Nephron (organoid): Measurements from ENCODE around the gene FMNL3.
A peak's percentile ranks its signal among the peaks of the same experiment; 100 is the strongest.

Experiments
- H3K27ac Mint-ChIP-seq, 3 experiments: 2 replicates each; pipeline ENCODE4 v1.8.0; 2020; ENCODE audit warnings: mixed read lengths in 3 of 3, mild to moderate bottlenecking in 2 of 3, moderate library complexity in 1 of 3
- H3K27me3 Mint-ChIP-seq: 2 replicates; pipeline ENCODE4 v1.8.0; 2021; ENCODE audit warnings: low read depth, mild to moderate bottlenecking, moderate library complexity, mixed read lengths
- H3K36me3 Mint-ChIP-seq: 2 replicates; pipeline ENCODE4 v1.8.0; 2020; ENCODE audit warnings: low read depth, mixed read lengths
- H3K4me1 Mint-ChIP-seq: 2 replicates; pipeline ENCODE4 v1.8.0; 2020; ENCODE audit warnings: mixed read lengths
- H3K4me3 Mint-ChIP-seq, 3 experiments: 2 replicates each; pipeline ENCODE4 v1.8.0; 2020; ENCODE audit warnings: mild to moderate bottlenecking in 3 of 3, mixed read lengths in 3 of 3, moderate library complexity in 2 of 3
- H3K9me3 Mint-ChIP-seq: 2 replicates; pipeline ENCODE4 v1.8.0; 2020; ENCODE audit warnings: mixed read lengths
- CTCF ChIP-seq, 3 experiments: fragments of 200-600 bp; sonication (generic); IDR thresholded peaks; one replicate each; pipeline ENCODE4 v1.5.0; 2021; ENCODE audit warnings: antibody characterized with exemption in 3 of 3; ENCODE audit not compliant: unreplicated experiment in 3 of 3

The FMNL3 gene

DNA sequence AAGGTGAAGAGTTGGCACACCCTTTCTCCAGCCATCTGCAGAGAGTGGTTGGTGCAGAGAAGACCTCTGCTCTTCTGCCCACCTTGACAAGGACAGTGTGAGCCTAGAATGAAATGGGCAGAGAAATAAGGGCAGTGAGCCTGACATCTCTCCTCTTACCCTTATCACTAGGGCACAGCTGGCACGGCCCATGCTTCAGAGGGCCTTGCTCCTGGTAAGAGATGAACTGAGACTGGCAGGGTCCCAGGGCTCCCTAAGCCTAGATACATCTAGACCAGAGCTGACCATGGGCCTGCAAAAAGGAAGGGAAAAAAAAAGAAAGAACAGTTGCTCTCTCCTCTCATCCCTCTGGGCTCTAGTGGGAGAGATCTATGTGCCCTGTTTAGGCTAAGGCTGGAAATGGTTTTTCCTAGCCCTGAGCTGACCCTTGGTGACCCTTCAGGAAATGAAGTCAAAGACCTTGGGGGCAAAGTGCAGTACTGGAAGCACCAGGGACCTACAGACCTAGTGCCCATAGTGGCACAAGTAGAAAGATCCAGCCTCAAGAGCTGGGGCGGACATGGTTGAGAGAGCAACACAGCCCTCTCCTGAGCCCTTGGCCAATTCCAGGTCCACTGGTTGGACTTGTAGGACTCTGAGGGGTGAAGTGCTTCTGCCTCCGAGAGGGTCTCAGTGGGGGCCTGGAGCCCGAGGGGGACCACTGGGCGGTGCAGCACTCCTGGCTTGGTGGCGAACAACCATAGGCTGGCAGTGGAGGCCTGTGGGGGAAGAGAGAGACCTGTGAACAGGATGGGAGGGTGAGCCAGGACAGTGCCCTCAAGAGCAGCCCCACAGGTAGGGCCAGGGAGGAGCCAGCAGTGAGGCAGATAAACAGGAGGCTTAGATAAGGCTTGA, 61.8 kb downstream of the FMNL3 start:
- H3K4me3 Mint-ChIP-seq: no peak overlapping the region
- H3K27ac Mint-ChIP-seq: peak overlapping the region; percentile 27 to 88 (median 84)
- no peak for TF ChIP-seq CTCF (IDR thresholded peaks at IDR 0.05; ENCODE audit: unreplicated experiment in 3 of 3)
- peaks cover 66% of the 10 kb centered on the region for H3K36me3 Mint-ChIP-seq
- H3K27me3 Mint-ChIP-seq: no peaks in the 10 kb centered on the region
- peaks cover 48% of the 10 kb centered on the region for H3K4me1 Mint-ChIP-seq
- H3K9me3 Mint-ChIP-seq: no peaks in the 10 kb centered on the region

- peak; percentile 95 to 97 (median 96) for TF ChIP-seq CTCF (IDR thresholded peaks at IDR 0.05; ENCODE audit: unreplicated experiment in 3 of 3)
- no peaks in the 10 kb centered on the region for H3K27me3 Mint-ChIP-seq
- no peaks in the 10 kb centered on the region for H3K9me3 Mint-ChIP-seq
- peaks cover 63% of the 10 kb centered on the region for H3K36me3 Mint-ChIP-seq
- H3K4me1 Mint-ChIP-seq: peaks cover 41% of the 10 kb centered on the region
- H3K4me3 Mint-ChIP-seq: no peak overlapping the region
- H3K27ac Mint-ChIP-seq: peak overlapping the region; percentile 86 to 96 (median 88)
Measured at GRCh38 chr12:49644620-49644994, 62.6 kb downstream of the FMNL3 start.

DNA sequence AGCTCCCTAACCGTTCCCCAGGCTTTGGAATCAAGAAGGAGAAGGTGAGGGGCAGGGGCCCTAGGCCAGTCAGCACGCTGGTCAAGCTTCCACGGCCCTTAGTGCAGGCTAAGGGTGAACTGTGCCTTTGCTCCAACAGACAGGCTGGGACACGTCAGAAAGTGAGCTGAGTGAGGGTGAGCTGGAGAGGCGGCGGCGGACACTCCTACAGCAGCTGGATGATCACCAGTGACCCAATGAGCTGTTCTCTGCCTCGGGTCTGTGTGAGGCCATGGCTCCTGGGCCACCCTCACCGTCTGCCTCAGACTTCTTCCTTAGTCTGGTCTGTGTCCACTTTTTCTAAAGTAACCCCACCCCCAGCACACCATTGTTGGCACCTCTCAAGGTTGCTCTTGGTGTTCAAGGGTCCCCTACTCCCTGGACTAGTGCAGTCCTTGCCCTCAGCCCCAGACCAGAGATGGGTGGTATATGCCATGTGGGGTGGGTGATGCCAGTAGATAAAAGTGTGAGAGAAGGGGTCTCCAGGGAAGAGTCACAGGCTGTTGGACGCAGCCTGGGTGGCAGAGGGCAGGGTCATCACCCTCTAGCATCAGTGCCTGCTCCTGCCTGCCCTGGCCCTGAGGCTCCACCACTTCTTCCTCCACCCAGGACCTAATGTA, 63.1 kb downstream of the FMNL3 start:
- H3K9me3 Mint-ChIP-seq: no peaks in the 10 kb centered on the region
- no peak for TF ChIP-seq CTCF (IDR thresholded peaks at IDR 0.05; ENCODE audit: unreplicated experiment in 3 of 3)
- no peak overlapping the region for H3K4me3 Mint-ChIP-seq
- H3K27ac Mint-ChIP-seq: peak overlapping the region; percentile 86 to 96 (median 88)
- H3K36me3 Mint-ChIP-seq: peaks cover 64% of the 10 kb centered on the region
- H3K4me1 Mint-ChIP-seq: peaks cover 41% of the 10 kb centered on the region
- no peaks in the 10 kb centered on the region for H3K27me3 Mint-ChIP-seq

- peak overlapping the region in 1 of 3 experiments; percentile 88 for H3K27ac Mint-ChIP-seq
- no peaks in the 10 kb centered on the region for H3K9me3 Mint-ChIP-seq
- no peak for TF ChIP-seq CTCF (IDR thresholded peaks at IDR 0.05; ENCODE audit: unreplicated experiment in 3 of 3)
- no peaks in the 10 kb centered on the region for H3K27me3 Mint-ChIP-seq
- H3K4me3 Mint-ChIP-seq: no peak overlapping the region
- H3K4me1 Mint-ChIP-seq: peaks cover 34% of the 10 kb centered on the region
- peaks cover 58% of the 10 kb centered on the region for H3K36me3 Mint-ChIP-seq
Measured at GRCh38 chr12:49643135-49643534, 64.1 kb downstream of the FMNL3 start.

- Mint-ChIP-seq H3K27ac (no peak overlapping the region), H3K36me3 (peaks cover 55% of the 10 kb centered on the region), H3K4me1 (peaks cover 33% of the 10 kb centered on the region), H3K27me3 (no peaks in the 10 kb centered on the region), H3K4me3 (no peak overlapping the region), H3K9me3 (no peaks in the 10 kb centered on the region)
- no peak for TF ChIP-seq CTCF (IDR thresholded peaks at IDR 0.05; ENCODE audit: unreplicated experiment in 3 of 3)
Measured at GRCh38 chr12:49642370-49642802, 64.8 kb downstream of the FMNL3 start.
